HEK293 (cell line): ENCODE data around the gene FRAS1.

Experiments used
- CTCF ChIA-PET: fragments of 350-600 bp; formaldehyde crosslinking; extraction: SDS; loops from one replicate; lab custom pipeline; 2021; ENCODE audit warnings: antibody characterized with exemption; lab: Yijun Ruan, JAX
- POLR2A ChIA-PET: fragments of 300-600 bp; formaldehyde crosslinking; extraction: SDS; loops from one replicate; lab custom pipeline; 2020; ENCODE audit warnings: antibody characterized with exemption, inconsistent platforms; lab: Yijun Ruan, JAX
- H3K27ac ChIP-seq: fragments of 200-500 bp; sonication (Bioruptor generic); 2 replicates; pipeline ENCODE4 v1.5.1; 2014; ENCODE audit warnings: low read depth, low read length, control low read depth, inconsistent platforms; ENCODE audit errors: extremely low read depth
- H3K36me3 ChIP-seq, 2 experiments: fragments of 200-500 bp in 1 of 2; sonication (Bioruptor generic) in 1 of 2; 1 replicate in 1 of 2; 2 replicates in 1 of 2; pipeline ENCODE4 v1.5.1; 2014 to 2017; ENCODE audit warnings: inconsistent platforms in 2 of 2, low read length in 2 of 2; ENCODE audit not compliant: control insufficient read depth in 2 of 2, insufficient read depth in 1 of 2
- H3K4me1 ChIP-seq: fragments of 200-500 bp; sonication (Bioruptor generic); 2 replicates; pipeline ENCODE4 v1.5.1; 2014; ENCODE audit warnings: mild to moderate bottlenecking, low read length, inconsistent platforms; ENCODE audit not compliant: control insufficient read depth, insufficient read depth
- H3K4me3 ChIP-seq: 2 replicates; pipeline ENCODE4 v1.5.1; 2011; ENCODE audit warnings: low read depth, mild to moderate bottlenecking, control low read depth, low read length, moderate library complexity
- H3K9me3 ChIP-seq: fragments of 200-500 bp; sonication (Bioruptor generic); 2 replicates; pipeline ENCODE4 v1.5.1; 2014; ENCODE audit warnings: low read depth, low read length, inconsistent platforms; ENCODE audit not compliant: control insufficient read depth, insufficient read depth
- ATF2 ChIP-seq: fragments of 450-650 bp; formaldehyde crosslinking; IDR thresholded peaks from 2 replicates; pipeline ENCODE4 v1.5.1; 2016; ENCODE audit warnings: missing biosample characterization, missing genetic modification characterization, low read depth
- BCL11A ChIP-seq: fragments of 450-650 bp; formaldehyde crosslinking; IDR thresholded peaks from 2 replicates; pipeline ENCODE4 v1.5.1; 2016; ENCODE audit warnings: low read depth, missing biosample characterization, missing genetic modification characterization
- BCL6B ChIP-seq: fragments of 450-650 bp; formaldehyde crosslinking; IDR thresholded peaks from 2 replicates; pipeline ENCODE4 v1.5.1; 2017; ENCODE audit warnings: missing biosample characterization, missing genetic modification characterization
- KLF7 ChIP-seq: fragments of 450-650 bp; formaldehyde crosslinking; IDR thresholded peaks from 2 replicates; pipeline ENCODE4 v1.5.1; 2016; ENCODE audit warnings: missing biosample characterization, missing genetic modification characterization, borderline replicate concordance
- MEIS1 ChIP-seq: sonication (generic); formaldehyde crosslinking; IDR thresholded peaks from 2 replicates; pipeline ENCODE4 v1.8.1; 2022; ENCODE audit warnings: missing genetic modification reagents, mild to moderate bottlenecking, borderline replicate concordance
- PRDM2 ChIP-seq: fragments of 450-650 bp; formaldehyde crosslinking; IDR thresholded peaks from 2 replicates; pipeline ENCODE4 v1.5.1; 2016; ENCODE audit warnings: missing biosample characterization, missing genetic modification characterization, borderline replicate concordance
- SP7 ChIP-seq: fragments of 450-650 bp; formaldehyde crosslinking; IDR thresholded peaks from 2 replicates; pipeline ENCODE4 v1.5.1; 2016; ENCODE audit warnings: missing biosample characterization, missing genetic modification characterization
- ZEB2 ChIP-seq: fragments of 450-650 bp; formaldehyde crosslinking; IDR thresholded peaks from 2 replicates; pipeline ENCODE4 v1.5.1; 2016; ENCODE audit warnings: missing biosample characterization, missing genetic modification characterization
- ZFP37 ChIP-seq: fragments of 450-650 bp; formaldehyde crosslinking; IDR thresholded peaks from 2 replicates; pipeline ENCODE4 v1.5.1; 2016; ENCODE audit warnings: missing biosample characterization, missing genetic modification characterization
- ZNF16 ChIP-seq: fragments of 450-650 bp; formaldehyde crosslinking; IDR thresholded peaks from 2 replicates; pipeline ENCODE4 v1.5.1; 2016; ENCODE audit warnings: low read depth, missing biosample characterization, missing genetic modification characterization
- ZNF2 ChIP-seq: fragments of 450-650 bp; formaldehyde crosslinking; IDR thresholded peaks from 2 replicates; pipeline ENCODE4 v1.5.1; 2016; ENCODE audit warnings: missing biosample characterization, missing genetic modification characterization
- ZNF239 ChIP-seq: fragments of 450-650 bp; formaldehyde crosslinking; IDR thresholded peaks from 2 replicates; pipeline ENCODE4 v1.5.1; 2016; ENCODE audit warnings: missing biosample characterization, missing genetic modification characterization
- ZNF266 ChIP-seq: fragments of 450-650 bp; formaldehyde crosslinking; IDR thresholded peaks from 2 replicates; pipeline ENCODE4 v1.5.1; 2016; ENCODE audit warnings: missing biosample characterization, missing genetic modification characterization, low read depth
- ZNF449 ChIP-seq: fragments of 450-650 bp; formaldehyde crosslinking; IDR thresholded peaks from 2 replicates; pipeline ENCODE4 v1.5.1; 2017; ENCODE audit warnings: missing biosample characterization, mild to moderate bottlenecking, missing genetic modification characterization, moderate library complexity
- ZNF555 ChIP-seq: fragments of 450-650 bp; formaldehyde crosslinking; conservative IDR thresholded peaks from 2 replicates; pipeline ENCODE4 v1.5.1; 2017; ENCODE audit warnings: missing biosample characterization, mild to moderate bottlenecking, missing genetic modification characterization, inconsistent platforms
- ZNF585B ChIP-seq: fragments of 450-650 bp; formaldehyde crosslinking; IDR thresholded peaks from 2 replicates; pipeline ENCODE4 v1.5.1; 2016; ENCODE audit warnings: missing biosample characterization, missing genetic modification characterization
- ZNF707 ChIP-seq: fragments of 450-650 bp; formaldehyde crosslinking; IDR thresholded peaks from 2 replicates; pipeline ENCODE4 v1.5.1; 2016; ENCODE audit warnings: missing biosample characterization, missing genetic modification characterization
- ZNF777 ChIP-seq: fragments of 450-650 bp; formaldehyde crosslinking; IDR thresholded peaks from 2 replicates; pipeline ENCODE4 v1.5.1; 2017; ENCODE audit warnings: missing biosample characterization, missing genetic modification characterization, borderline replicate concordance
- ZSCAN5A ChIP-seq: fragments of 450-650 bp; formaldehyde crosslinking; IDR thresholded peaks from 2 replicates; pipeline ENCODE4 v1.5.1; 2016; ENCODE audit warnings: missing biosample characterization, missing genetic modification characterization

The FRAS1 gene

GRCh38 chr4:78032446-78032845 is 24.7 kb upstream of the FRAS1 start:
- 0 out of 2 replicates have a peak, but pooled peaks cover 4% of the 10 kb centered on the region for H3K4me1 ChIP-seq
- H3K9me3 ChIP-seq = no peaks in the 10 kb centered on the region
- H3K4me3 ChIP-seq = no peak overlapping the region
- ChIA-PET POLR2A (no interaction called here), CTCF (interaction anchor here (1.5 kb wide), 1 partner anchor 39 kb away, joined by 3 read pairs; no protein-coding TSS in a partner anchor)
- no peak overlapping the region for H3K27ac ChIP-seq
- H3K36me3 ChIP-seq = no peaks in the 10 kb centered on the region
- TF ChIP-seq ZSCAN5A (tag by site-specific recombination) (no peak), ZEB2 (no peak), ZNF555 (tag by site-specific recombination) (no peak), SP7 (no peak; the same call in 1 of the 2 replicates), ZNF16 (tag by site-specific recombination) (no peak)

- no peaks in the 10 kb centered on the region for H3K9me3 ChIP-seq
- ChIA-PET CTCF (no interaction called here), POLR2A (no interaction called here)
- H3K36me3 ChIP-seq = no peaks in the 10 kb centered on the region
- H3K4me1 ChIP-seq = 0 out of 2 replicates have a peak, but pooled peaks cover 4% of the 10 kb centered on the region
- no peak overlapping the region for H3K4me3 ChIP-seq
- no peak for TF ChIP-seq MEIS1 (CRISPR knock-in tag)
- TF ChIP-seq PRDM2 (tag by site-specific recombination) = no peak
- TF ChIP-seq BCL6B (tag by site-specific recombination) = no peak
- TF ChIP-seq ZNF2 = no peak
- TF ChIP-seq ZNF707 (tag by site-specific recombination) = no peak
- TF ChIP-seq ATF2 (tag by site-specific recombination) = no peak
- H3K27ac ChIP-seq = no peak overlapping the region
Observed at GRCh38 chr4:78032929-78033328, 24.2 kb upstream of the FRAS1 start.

- no peaks in the 10 kb centered on the region for H3K36me3 ChIP-seq
- H3K27ac ChIP-seq = no peak overlapping the region
- H3K4me1 ChIP-seq = 0 out of 2 replicates have a peak, but pooled peaks cover 4% of the 10 kb centered on the region
- H3K4me3 ChIP-seq = no peak overlapping the region
- ChIA-PET POLR2A (no interaction called here), CTCF (no interaction called here)
- no peaks in the 10 kb centered on the region for H3K9me3 ChIP-seq
- no peak for TF ChIP-seq ZNF16 (tag by site-specific recombination)
- no peak for TF ChIP-seq BCL11A
- TF ChIP-seq ZNF585B (tag by site-specific recombination) = no peak
- no peak for TF ChIP-seq ZNF266 (tag by site-specific recombination)
- no peak for TF ChIP-seq ZNF449 (tag by site-specific recombination)
- no peak for TF ChIP-seq KLF7 (tag by site-specific recombination)
- no peak for TF ChIP-seq ZNF239 (tag by site-specific recombination)
- no peak for TF ChIP-seq ZNF777 (tag by site-specific recombination)
- TF ChIP-seq ZFP37 (tag by site-specific recombination) = no peak
Observed at GRCh38 chr4:78033861-78034260, 23.3 kb upstream of the FRAS1 start.
